Measurements from ENCODE around the gene SCEL.
"Not testable (repeated sequence)": the region's sequence is repeated elsewhere in the genome, so short reads cannot be mapped to it uniquely, and the experiment has no call there.

Gene SCEL

GRCh38 chr13:77535448-77535847 is at the start of gene SCEL:
SCEL (plus strand) TSS chr13:77535706; CDS start chr13:77555876, 20,170 bp downstream.
- DNase-seq = no peak

GRCh38 chr13:77489566-77490337 is 45.8 kb upstream of the SCEL start:
- DNase-seq = no peak

GRCh38 chr13:77492982-77493381 is 42.5 kb upstream of the SCEL start:
- peak in 2 of 6 experiments; percentile 5 for DNase-seq

- DNase-seq = no peak
These were observed 41.3 kb upstream of the SCEL start for GRCh38 chr13:77494226-77494625.

- DNase-seq = no peak
These were observed 38.2 kb upstream of the SCEL start for GRCh38 chr13:77497350-77497749.

- no peak for DNase-seq
These were observed 37.7 kb upstream of the SCEL start for GRCh38 chr13:77497835-77498234.

- DNase-seq = no peak
These were observed 33.3 kb upstream of the SCEL start for GRCh38 chr13:77502104-77502720.

GRCh38 chr13:77503398-77503797 is 32.1 kb upstream of the SCEL start:
- DNase-seq = no peak

- no peak for DNase-seq
These were observed 28.6 kb upstream of the SCEL start for GRCh38 chr13:77506874-77507273.

- DNase-seq = no peak
These were observed 27.4 kb upstream of the SCEL start for GRCh38 chr13:77507931-77508776.

- DNase-seq = no peak
These were observed 26.4 kb upstream of the SCEL start for GRCh38 chr13:77508959-77509620.

- DNase-seq = no peak
These were observed 25.4 kb upstream of the SCEL start for GRCh38 chr13:77510156-77510555.

GRCh38 chr13:77511552-77511951 is 24.0 kb upstream of the SCEL start:
- DNase-seq = no peak

GRCh38 chr13:77513719-77514335 is 21.7 kb upstream of the SCEL start:
- DNase-seq = no peak

GRCh38 chr13:77514336-77514726 is 21.2 kb upstream of the SCEL start:
- no peak for DNase-seq

- DNase-seq = no peak
These were observed 19.7 kb upstream of the SCEL start for GRCh38 chr13:77515785-77516184.

- DNase-seq = no peak
These were observed 19.1 kb upstream of the SCEL start for GRCh38 chr13:77516342-77516789.

- DNase-seq = no peak
These were observed 17.2 kb upstream of the SCEL start for GRCh38 chr13:77518266-77518665.

- DNase-seq = not testable (repeated sequence)
These were observed 16.1 kb upstream of the SCEL start for GRCh38 chr13:77519396-77519795.

GRCh38 chr13:77519808-77520207 is 15.7 kb upstream of the SCEL start:
- no peak for DNase-seq

- no peak for DNase-seq
These were observed 14.3 kb upstream of the SCEL start for GRCh38 chr13:77521194-77521593.

GRCh38 chr13:77521595-77522367 is 13.7 kb upstream of the SCEL start:
- DNase-seq = no peak

All from stimulated activated naive CD4-positive, alpha-beta T cell (primary cell).